Measurements from ENCODE around the gene ORAI3.

ORAI3 gene

GRCh38 chr16:30920891-30921290 is 28.0 kb upstream of the ORAI3 start:
- Histone ChIP-seq H3K4me3 (ENCODE audit: low read depth, low read length) (no peak overlapping the region), H2AFZ (peak overlapping the region; percentile 93), H3K36me3 (ENCODE audit: control insufficient read depth, insufficient read depth, low read length) (no peaks in the 10 kb centered on the region), H3K9me3 (ENCODE audit: control insufficient read depth, low read length) (no peaks in the 10 kb centered on the region), H3K4me1 (peaks cover 6% of the 10 kb centered on the region), H3K9ac (no peak overlapping the region), H3K27ac (no peak overlapping the region), H3K27me3 (ENCODE audit: control insufficient read depth, insufficient read depth, low read length) (no peaks in the 10 kb centered on the region), H3K4me2 (ENCODE audit: low read length) (no peak overlapping the region), H3K79me2 (no peaks in the 10 kb centered on the region)
- no peak for TF ChIP-seq CTCF (IDR thresholded peaks at IDR 0.05)

- peak overlapping the region; percentile 96 for H3K27ac ChIP-seq
- no peak overlapping the region for H3K9ac ChIP-seq
- H3K9me3 ChIP-seq (ENCODE audit: control insufficient read depth, low read length) = no peaks in the 10 kb centered on the region
- no peaks in the 10 kb centered on the region for H3K79me2 ChIP-seq
- H3K27me3 ChIP-seq (ENCODE audit: control insufficient read depth, insufficient read depth, low read length) = no peaks in the 10 kb centered on the region
- H3K36me3 ChIP-seq (ENCODE audit: control insufficient read depth, insufficient read depth, low read length) = no peaks in the 10 kb centered on the region
- peak overlapping the region; percentile 87 for H3K4me3 ChIP-seq (ENCODE audit: low read depth, low read length)
- peak overlapping the region; percentile 93 for H2AFZ ChIP-seq
- no peak for TF ChIP-seq CTCF (IDR thresholded peaks at IDR 0.05)
- peak overlapping the region; percentile 99 for H3K4me2 ChIP-seq (ENCODE audit: low read length)
- peaks cover 6% of the 10 kb centered on the region for H3K4me1 ChIP-seq
Measured at GRCh38 chr16:30921459-30921747, 27.5 kb upstream of the ORAI3 start.

GRCh38 chr16:30921748-30922419 is 27.0 kb upstream of the ORAI3 start:
- Histone ChIP-seq H3K27me3 (ENCODE audit: control insufficient read depth, insufficient read depth, low read length) (no peaks in the 10 kb centered on the region), H3K36me3 (ENCODE audit: control insufficient read depth, insufficient read depth, low read length) (no peaks in the 10 kb centered on the region), H3K4me1 (peaks cover 6% of the 10 kb centered on the region), H3K79me2 (no peaks in the 10 kb centered on the region), H3K27ac (peak overlapping the region; percentile 96), H3K4me2 (ENCODE audit: low read length) (peak overlapping the region; percentile 99), H3K4me3 (ENCODE audit: low read depth, low read length) (peak overlapping the region; percentile 87), H3K9ac (no peak overlapping the region), H3K9me3 (ENCODE audit: control insufficient read depth, low read length) (no peaks in the 10 kb centered on the region), H2AFZ (peak overlapping the region; percentile 93)
- peak; percentile 93 for TF ChIP-seq CTCF (IDR thresholded peaks at IDR 0.05)

- Histone ChIP-seq H3K9ac (no peak overlapping the region), H2AFZ (peak overlapping the region; percentile 93), H3K4me2 (ENCODE audit: low read length) (peak overlapping the region; percentile 99), H3K4me1 (peaks cover 6% of the 10 kb centered on the region), H3K4me3 (ENCODE audit: low read depth, low read length) (peak overlapping the region; percentile 87), H3K79me2 (no peaks in the 10 kb centered on the region), H3K36me3 (ENCODE audit: control insufficient read depth, insufficient read depth, low read length) (no peaks in the 10 kb centered on the region), H3K27ac (peak overlapping the region; percentile 96), H3K9me3 (ENCODE audit: control insufficient read depth, low read length) (no peaks in the 10 kb centered on the region), H3K27me3 (ENCODE audit: control insufficient read depth, insufficient read depth, low read length) (no peaks in the 10 kb centered on the region)
- no peak for TF ChIP-seq CTCF (IDR thresholded peaks at IDR 0.05)
Measured at GRCh38 chr16:30922420-30922959, 26.4 kb upstream of the ORAI3 start.
